ENCODE data around the gene UBA3.

DNA sequence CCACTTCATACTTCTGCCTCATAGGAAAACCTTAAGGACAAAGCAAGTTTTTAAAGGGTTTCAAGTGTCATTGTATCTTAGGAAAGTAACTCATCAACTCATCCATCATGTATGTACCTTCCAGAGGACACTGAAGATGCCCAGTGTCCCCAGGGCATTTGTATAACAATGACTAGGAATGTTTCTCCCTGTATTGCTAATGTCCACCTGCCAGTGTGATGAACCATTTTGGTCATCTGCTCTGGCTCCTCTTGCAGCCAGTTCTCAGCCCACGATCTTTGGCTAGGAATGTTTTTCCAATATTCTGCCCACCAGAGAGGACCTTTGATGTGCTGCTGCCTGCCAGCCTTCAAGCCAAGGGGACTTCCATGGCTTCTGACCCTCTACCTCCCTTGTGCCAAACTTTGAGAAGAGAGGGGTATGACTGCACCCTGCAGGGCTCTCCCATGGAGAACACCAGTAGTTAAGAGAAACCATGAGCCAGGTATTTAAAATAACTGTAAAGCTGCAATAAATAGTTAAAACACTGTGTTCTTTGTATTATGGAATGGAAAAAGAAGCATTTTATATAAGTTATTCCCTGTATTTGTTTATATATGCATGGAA is 30.9 kb upstream of the UBA3 start:
- TF ChIP-seq POLR2A (IDR thresholded peaks at IDR 0.05; ENCODE audit: low read depth, low read length) (no peak), EZH2 (IDR thresholded peaks at IDR 0.05; ENCODE audit: borderline replicate concordance, low read depth, low read length, severe bottlenecking) (no peak), JUN (IDR thresholded peaks at IDR 0.05; ENCODE audit: borderline replicate concordance, insufficient read depth, insufficient read length, low read depth) (no peak), POLR2AphosphoS5 (IDR thresholded peaks at IDR 0.05; ENCODE audit: insufficient read depth, low read depth, low read length) (no peak), MYC (IDR thresholded peaks at IDR 0.05; ENCODE audit: low read depth, low read length) (no peak), FOS (IDR thresholded peaks at IDR 0.05; ENCODE audit: borderline replicate concordance, insufficient read depth, low read length) (no peak), GATA2 (IDR thresholded peaks at IDR 0.05; ENCODE audit: insufficient read depth, insufficient read length, low read depth, low read length) (no peak)
- TF ChIP-seq, protein P1, sequence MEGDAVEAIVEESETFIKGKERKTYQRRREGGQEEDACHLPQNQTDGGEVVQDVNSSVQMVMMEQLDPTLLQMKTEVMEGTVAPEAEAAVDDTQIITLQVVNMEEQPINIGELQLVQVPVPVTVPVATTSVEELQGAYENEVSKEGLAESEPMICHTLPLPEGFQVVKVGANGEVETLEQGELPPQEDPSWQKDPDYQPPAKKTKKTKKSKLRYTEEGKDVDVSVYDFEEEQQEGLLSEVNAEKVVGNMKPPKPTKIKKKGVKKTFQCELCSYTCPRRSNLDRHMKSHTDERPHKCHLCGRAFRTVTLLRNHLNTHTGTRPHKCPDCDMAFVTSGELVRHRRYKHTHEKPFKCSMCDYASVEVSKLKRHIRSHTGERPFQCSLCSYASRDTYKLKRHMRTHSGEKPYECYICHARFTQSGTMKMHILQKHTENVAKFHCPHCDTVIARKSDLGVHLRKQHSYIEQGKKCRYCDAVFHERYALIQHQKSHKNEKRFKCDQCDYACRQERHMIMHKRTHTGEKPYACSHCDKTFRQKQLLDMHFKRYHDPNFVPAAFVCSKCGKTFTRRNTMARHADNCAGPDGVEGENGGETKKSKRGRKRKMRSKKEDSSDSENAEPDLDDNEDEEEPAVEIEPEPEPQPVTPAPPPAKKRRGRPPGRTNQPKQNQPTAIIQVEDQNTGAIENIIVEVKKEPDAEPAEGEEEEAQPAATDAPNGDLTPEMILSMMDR (IDR thresholded peaks at IDR 0.05; ENCODE audit: extremely low read depth in 1 of 2, insufficient read depth in 1 of 2, low read depth in 1 of 2, low read length in 2 of 2) = no peak
- TF ChIP-seq, protein P2, sequence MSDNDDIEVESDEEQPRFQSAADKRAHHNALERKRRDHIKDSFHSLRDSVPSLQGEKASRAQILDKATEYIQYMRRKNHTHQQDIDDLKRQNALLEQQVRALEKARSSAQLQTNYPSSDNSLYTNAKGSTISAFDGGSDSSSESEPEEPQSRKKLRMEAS (IDR thresholded peaks at IDR 0.05; ENCODE audit: insufficient read depth, insufficient read length) = no peak

All from endothelial cell of umbilical vein (primary cell).